Measurements from ENCODE around the gene PRR23A. TPM values are rescaled to one million over a fixed set of nuclear protein-coding genes. Genes with fewer than 3 reads are reported as not detected.

PRR23A gene
- total RNA-seq: not detected

GRCh38 chr3:139006051-139006716, at the start of gene PRR23A:
PRR23A (minus strand) TSS chr3:139006268; CDS start chr3:139006268, 0 bp downstream.
- DNase-seq (ENCODE audit: low spot score in 2 of 2): no peak
- Histone ChIP-seq H3K27ac (no peak within 1 kb of the TSS), H3K9me3 (peaks cover 9 to 14% of the 10 kb centered on the region in 2 donors), H3K36me3 (no peaks in the 10 kb centered on the region), H3K4me3 (no peak within 1 kb of the TSS), H3K27me3 (no peaks in the 10 kb centered on the region), H3K4me1 (no peaks in the 10 kb centered on the region)
- TF ChIP-seq POLR2A (IDR thresholded peaks at IDR 0.05): no peak
- TF ChIP-seq CTCF (IDR thresholded peaks at IDR 0.05): no peak
- TF ChIP-seq POLR2AphosphoS5 (IDR thresholded peaks at IDR 0.05): no peak
- intact Hi-C loops (cut with DNase I; ENCODE audit: low total_unique reads): no loop called here

- peaks cover 12 to 38% of the 10 kb centered on the region in 2 donors for H3K9me3 ChIP-seq
- no peaks in the 10 kb centered on the region for H3K27me3 ChIP-seq
- no peaks in the 10 kb centered on the region for H3K4me1 ChIP-seq
- H3K27ac ChIP-seq: no peak overlapping the region
- H3K4me3 ChIP-seq: no peak overlapping the region
- intact Hi-C loops (cut with DNase I; ENCODE audit: low total_unique reads): no loop called here
- no peaks in the 10 kb centered on the region for H3K36me3 ChIP-seq
- TF ChIP-seq CTCF (IDR thresholded peaks at IDR 0.05) (no peak), POLR2A (IDR thresholded peaks at IDR 0.05) (no peak), POLR2AphosphoS5 (IDR thresholded peaks at IDR 0.05) (no peak)
- no peak for DNase-seq (ENCODE audit: low spot score in 2 of 2)
These were observed 46.9 kb upstream of the PRR23A start for GRCh38 chr3:139052802-139053600.

- H3K36me3 ChIP-seq: no peaks in the 10 kb centered on the region
- no peak for DNase-seq (ENCODE audit: low spot score in 2 of 2)
- TF ChIP-seq POLR2AphosphoS5 (IDR thresholded peaks at IDR 0.05): no peak
- TF ChIP-seq CTCF (IDR thresholded peaks at IDR 0.05): no peak
- TF ChIP-seq POLR2A (IDR thresholded peaks at IDR 0.05): no peak
- no peak within 1 kb of the TSS for H3K27ac ChIP-seq
- no peak within 1 kb of the TSS for H3K4me3 ChIP-seq
- intact Hi-C loops (cut with DNase I; ENCODE audit: low total_unique reads): no loop called here
- no peaks in the 10 kb centered on the region for H3K27me3 ChIP-seq
- H3K4me1 ChIP-seq: no peaks in the 10 kb centered on the region
- peaks cover 24 to 29% of the 10 kb centered on the region in 2 donors for H3K9me3 ChIP-seq
These were observed 38.5 kb upstream of the PRR23A start, which contains the start of gene PRR23C for GRCh38 chr3:139044366-139045210. PRR23C (minus strand) TSS chr3:139044892; CDS start chr3:139044620, 272 bp downstream.

GRCh38 chr3:139043554-139044365, 37.7 kb upstream of the PRR23A start:
- H3K4me1 ChIP-seq: no peaks in the 10 kb centered on the region
- intact Hi-C loops (cut with DNase I; ENCODE audit: low total_unique reads): no loop called here
- DNase-seq (ENCODE audit: low spot score in 2 of 2): no peak
- H3K36me3 ChIP-seq: no peaks in the 10 kb centered on the region
- H3K27me3 ChIP-seq: no peaks in the 10 kb centered on the region
- no peak overlapping the region for H3K4me3 ChIP-seq
- peaks cover 22 to 24% of the 10 kb centered on the region in 2 donors for H3K9me3 ChIP-seq
- TF ChIP-seq POLR2AphosphoS5 (IDR thresholded peaks at IDR 0.05) (no peak), POLR2A (IDR thresholded peaks at IDR 0.05) (no peak), CTCF (IDR thresholded peaks at IDR 0.05) (no peak)
- no peak overlapping the region for H3K27ac ChIP-seq

Data from breast epithelium (tissue), 4 donors.